Stomach (tissue), 9 donors: ENCODE data around the gene GREB1L. TPM values are rescaled to one million over a fixed set of nuclear protein-coding genes. Genes with fewer than 3 reads are reported as not detected.
"Not testable (repeated sequence)": the region's sequence is repeated elsewhere in the genome, so short reads cannot be mapped to it uniquely, and the experiment has no call there.

Source experiments
- DNase-seq, 2 donors: peaks; one replicate each; pipeline versions ENCODE4 v3.0.0 to v3.0.0-alpha.2; 2013 to 2019
- H3K27ac ChIP-seq, 5 donors: fragments of 200-600 bp in 4 of 5; sonication (generic) in 4 of 5; one replicate each; pipeline ENCODE4 v1.5.1; 2013 to 2019; ENCODE audit warnings: mild to moderate bottlenecking in 1 of 5, moderate library complexity in 1 of 5
- H3K27me3 ChIP-seq, 3 donors: fragments of 200-600 bp; sonication (generic); one replicate each; pipeline ENCODE4 v1.5.1; 2017 to 2019; ENCODE audit warnings: mixed run types in 1 of 3
- H3K36me3 ChIP-seq, 4 donors: fragments of 200-600 bp; sonication (generic); 1 replicate in 3 of 4; 2 replicates in 1 of 4; pipeline ENCODE4 v1.5.1; 2016 to 2019
- H3K4me1 ChIP-seq, 4 donors: fragments of 200-600 bp; sonication (generic); one replicate each; pipeline ENCODE4 v1.5.1; 2016 to 2019
- H3K4me3 ChIP-seq, 4 donors: fragments of 200-600 bp; sonication (generic) in 3 of 4; one replicate each; pipeline ENCODE4 v1.5.1; 2016 to 2019; ENCODE audit warnings: mild to moderate bottlenecking in 1 of 4
- H3K9me3 ChIP-seq, 4 donors: fragments of 200-600 bp; sonication (generic); one replicate each; pipeline ENCODE4 v1.5.1; 2016 to 2019
- EP300 ChIP-seq: sonication (generic); formaldehyde crosslinking; IDR thresholded peaks from one replicate; pipeline ENCODE4 v1.6.1; 2017; ENCODE audit warnings: antibody characterized with exemption
- POLR2A ChIP-seq, 4 donors: fragments of 450-650 bp; IDR thresholded peaks; one replicate each; pipeline ENCODE4 v1.6.1; 2016; ENCODE audit warnings: antibody characterized with exemption in 4 of 4, control low read depth in 2 of 4, mild to moderate bottlenecking in 1 of 4, moderate library complexity in 1 of 4
- POLR2AphosphoS5 ChIP-seq, 3 donors: sonication (generic); formaldehyde crosslinking; IDR thresholded peaks; one replicate each; pipeline ENCODE4 v1.6.1; 2016; ENCODE audit warnings: antibody characterized with exemption in 3 of 3
- WGBS, 5 donors: extraction: QIAGEN DNeasy Blood & Tissue Kit in 3 of 5; methylation state at CpG; one replicate each; pipeline versions ENCODE4 v1.1.5 to v1.1.7; 2013 to 2018; 5-methylcytosine and 5-hydroxymethylcytosine counted together
- intact Hi-C: fragments of 100-400 bp; cut with DNase I; formaldehyde crosslinking; loops from one replicate; pipeline ENCODE4 v1.15.1; 2023; ENCODE audit warnings: low total_unique reads
- polyA plus RNA-seq, 3 donors: library from polyadenylated mRNA; stranded (reverse); fragments of 200-250 nt; gene quantifications; one replicate each; pipeline ENCODE4 v1.2.3, GENCODE V29; 2013
- total RNA-seq, 5 donors: library from RNA; depleted of rRNA; stranded (reverse); fragments of >200 nt; gene quantifications; one replicate each; pipeline versions ENCODE4 v1.1.0 to v1.2.3, GENCODE V29; 2014 to 2016
- TF ChIP-seq, protein P1 (sequence below), 7 experiments: fragments of 450-650 bp in 4 of 7; fragments of 200-600 bp in 3 of 7; sonication (generic) in 3 of 7; IDR thresholded peaks; one replicate each; pipeline ENCODE4 v1.5.1; 2016 to 2019; ENCODE audit warnings: antibody characterized with exemption in 7 of 7, control low read depth in 2 of 7, mild to moderate bottlenecking in 1 of 7
- donor health status: healthy with polysubstance abuse.
- donor health status: Bipolar disorder and iron deficiency.
- donor health status: healthy.

The GREB1L gene
- total and polyA plus RNA-seq, 8 donors: 0.15 to 77.6 (median 0.45) TPM; not detected in 1

DNA sequence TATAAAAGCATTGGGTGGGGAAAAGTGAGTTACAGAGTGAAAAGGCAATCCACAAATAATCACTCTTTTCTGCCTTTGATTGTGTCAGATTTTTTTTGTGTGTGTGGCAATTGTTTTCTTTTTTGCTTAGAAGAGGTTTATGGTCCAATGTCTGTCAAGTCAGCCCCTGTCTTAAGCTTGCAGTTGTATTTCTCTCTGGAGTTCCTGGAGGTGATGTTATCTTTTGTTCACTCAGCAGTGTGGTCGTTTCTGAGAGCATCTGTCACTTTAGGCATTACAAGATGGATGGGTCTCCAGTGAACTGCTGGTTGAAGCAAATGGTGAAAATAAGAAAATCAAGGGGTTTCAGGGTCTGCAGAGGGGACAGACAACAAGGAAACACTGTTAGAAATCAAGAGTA lies 121.3 kb downstream of the GREB1L start:
- WGBS, 5 donors: 0 to 3% (median 0%) methylated on average over 1 of the region's 1 CpG

DNA sequence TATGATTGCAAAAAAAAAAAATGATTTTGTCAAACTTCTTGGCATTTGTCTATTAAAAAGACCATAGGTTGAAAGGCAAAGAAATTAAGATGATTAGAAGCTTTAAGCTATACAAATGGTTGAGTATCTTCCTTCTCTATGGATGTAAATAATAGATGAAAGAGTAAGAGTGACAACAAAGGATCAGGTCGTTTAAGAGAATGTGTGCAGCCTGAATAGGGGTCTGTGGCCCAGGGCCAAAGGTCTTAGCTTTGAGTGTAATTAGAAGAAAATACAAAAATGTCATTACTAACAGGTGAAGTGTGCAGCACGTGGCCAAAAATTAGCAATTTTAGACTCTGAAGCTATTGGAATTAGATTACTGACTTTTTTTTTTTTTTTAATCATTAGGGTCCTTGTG lies 122.4 kb downstream of the GREB1L start:
- Histone ChIP-seq H3K4me1 (no peaks in the 10 kb centered on the region), H3K27me3 (no peaks in the 10 kb centered on the region), H3K4me3 (no peak overlapping the region), H3K36me3 (no peaks in the 10 kb centered on the region), H3K9me3 (no peaks in the 10 kb centered on the region), H3K27ac (no peak overlapping the region)
- WGBS, 5 donors: 44 to 52% (median 50%) methylated on average over 2 of the region's 2 CpGs
- DNase-seq: no peak
- no peak for TF ChIP-seq POLR2A (IDR thresholded peaks at IDR 0.05)
- intact Hi-C loops: no loop called here

More for the DNA sequence above, 121.3 kb downstream of the GREB1L start:
- H3K9me3 ChIP-seq: no peaks in the 10 kb centered on the region
- no peaks in the 10 kb centered on the region for H3K27me3 ChIP-seq
- H3K36me3 ChIP-seq: no peaks in the 10 kb centered on the region
- no peak overlapping the region for H3K4me3 ChIP-seq
- no peak overlapping the region for H3K27ac ChIP-seq
- DNase-seq: no peak
- no peak for TF ChIP-seq EP300
- TF ChIP-seq POLR2AphosphoS5 (IDR thresholded peaks at IDR 0.05): no peak
- TF ChIP-seq, protein P1, sequence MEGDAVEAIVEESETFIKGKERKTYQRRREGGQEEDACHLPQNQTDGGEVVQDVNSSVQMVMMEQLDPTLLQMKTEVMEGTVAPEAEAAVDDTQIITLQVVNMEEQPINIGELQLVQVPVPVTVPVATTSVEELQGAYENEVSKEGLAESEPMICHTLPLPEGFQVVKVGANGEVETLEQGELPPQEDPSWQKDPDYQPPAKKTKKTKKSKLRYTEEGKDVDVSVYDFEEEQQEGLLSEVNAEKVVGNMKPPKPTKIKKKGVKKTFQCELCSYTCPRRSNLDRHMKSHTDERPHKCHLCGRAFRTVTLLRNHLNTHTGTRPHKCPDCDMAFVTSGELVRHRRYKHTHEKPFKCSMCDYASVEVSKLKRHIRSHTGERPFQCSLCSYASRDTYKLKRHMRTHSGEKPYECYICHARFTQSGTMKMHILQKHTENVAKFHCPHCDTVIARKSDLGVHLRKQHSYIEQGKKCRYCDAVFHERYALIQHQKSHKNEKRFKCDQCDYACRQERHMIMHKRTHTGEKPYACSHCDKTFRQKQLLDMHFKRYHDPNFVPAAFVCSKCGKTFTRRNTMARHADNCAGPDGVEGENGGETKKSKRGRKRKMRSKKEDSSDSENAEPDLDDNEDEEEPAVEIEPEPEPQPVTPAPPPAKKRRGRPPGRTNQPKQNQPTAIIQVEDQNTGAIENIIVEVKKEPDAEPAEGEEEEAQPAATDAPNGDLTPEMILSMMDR (IDR thresholded peaks at IDR 0.05): no peak
- no peak for TF ChIP-seq POLR2A (IDR thresholded peaks at IDR 0.05)
- intact Hi-C loops: no loop called here
- no peaks in the 10 kb centered on the region for H3K4me1 ChIP-seq

DNA sequence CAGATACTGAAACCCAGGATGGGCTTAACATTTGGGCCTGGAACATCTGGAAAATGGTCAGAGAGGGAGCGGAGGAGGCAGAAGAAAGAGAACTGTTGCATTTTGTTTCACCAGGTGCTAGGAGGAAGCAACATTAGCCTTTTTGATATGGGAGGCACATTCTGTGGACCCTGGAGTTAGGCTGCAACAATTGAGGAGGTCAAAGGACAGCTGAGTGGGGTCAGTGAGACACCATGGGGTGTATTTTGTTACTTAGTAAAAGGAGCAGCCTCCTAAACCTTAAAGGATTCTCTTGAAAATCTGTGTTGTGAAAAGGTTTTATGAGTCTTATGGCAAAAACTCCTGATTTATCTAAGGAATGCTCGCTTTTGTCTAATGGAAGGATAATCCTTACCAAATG lies 124.9 kb downstream of the GREB1L start:
- Histone ChIP-seq H3K4me3 (no peak overlapping the region), H3K9me3 (no peaks in the 10 kb centered on the region), H3K27me3 (no peaks in the 10 kb centered on the region), H3K4me1 (no peaks in the 10 kb centered on the region), H3K36me3 (no peaks in the 10 kb centered on the region), H3K27ac (no peak overlapping the region)
- TF ChIP-seq POLR2AphosphoS5 (IDR thresholded peaks at IDR 0.05) (no peak), EP300 (no peak), POLR2A (IDR thresholded peaks at IDR 0.05) (no peak)
- TF ChIP-seq, protein P1 (IDR thresholded peaks at IDR 0.05): no peak
- intact Hi-C loops: no loop called here
- 77 to 84% (median 82%) methylated on average over 2 of the region's 2 CpGs for WGBS, 5 donors
- DNase-seq: no peak

DNA sequence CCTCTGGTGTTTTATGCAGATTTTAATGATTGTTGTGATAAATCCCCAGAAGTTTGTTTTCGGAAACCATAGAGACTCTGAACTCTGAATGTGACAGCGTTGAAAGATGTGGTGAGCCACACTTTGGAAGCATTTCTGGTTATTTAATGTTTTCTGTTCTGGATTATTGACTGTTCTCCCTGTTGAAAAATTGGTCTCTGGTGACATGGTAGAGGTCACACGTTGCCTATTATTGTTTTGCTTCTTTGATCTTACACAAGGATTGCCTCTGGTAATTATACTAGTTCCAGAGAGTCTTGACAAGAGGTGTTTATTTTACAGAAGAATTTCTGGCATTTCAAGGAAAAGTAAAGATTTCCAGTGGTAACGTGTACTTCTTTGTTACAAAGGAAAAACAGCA lies 127.1 kb downstream of the GREB1L start:
- Histone ChIP-seq H3K4me1 (no peaks in the 10 kb centered on the region), H3K27me3 (no peaks in the 10 kb centered on the region), H3K27ac (no peak overlapping the region), H3K9me3 (no peaks in the 10 kb centered on the region), H3K36me3 (no peaks in the 10 kb centered on the region), H3K4me3 (no peak overlapping the region)
- TF ChIP-seq, protein P1 (IDR thresholded peaks at IDR 0.05): no peak
- TF ChIP-seq EP300 (no peak), POLR2A (IDR thresholded peaks at IDR 0.05) (no peak), POLR2AphosphoS5 (IDR thresholded peaks at IDR 0.05) (no peak)
- intact Hi-C loops: no loop called here
- 54 to 58% (median 56%) methylated on average over 4 of the region's 4 CpGs for WGBS, 5 donors
- DNase-seq: no peak

DNA sequence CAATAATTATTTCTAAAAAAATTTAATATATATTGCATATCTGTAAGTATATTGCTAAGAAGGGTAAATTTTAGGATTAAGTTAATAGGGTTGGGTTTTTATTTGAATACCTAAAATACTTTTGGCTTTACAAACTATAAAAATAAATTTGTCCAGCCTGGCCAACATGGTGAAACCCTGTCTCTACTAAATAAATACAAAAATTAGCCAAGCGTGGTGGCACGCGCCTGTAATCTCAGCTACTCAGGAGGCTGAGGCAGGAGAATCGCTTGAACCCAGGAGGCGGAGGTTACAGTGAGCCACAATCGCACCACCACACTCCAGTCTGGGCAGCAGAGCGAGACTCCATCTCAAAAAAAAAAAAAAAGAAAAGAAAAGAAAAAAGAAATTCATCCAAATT lies 127.6 kb downstream of the GREB1L start:
- H3K9me3 ChIP-seq, H3K36me3 ChIP-seq, H3K27ac ChIP-seq, H3K27me3 ChIP-seq, DNase-seq, intact Hi-C loops, H3K4me1 ChIP-seq, H3K4me3 ChIP-seq: not testable (repeated sequence)
- 88 to 96% (median 94%) methylated on average over 7 of the region's 7 CpGs for WGBS, 5 donors
